ENCODE measurements around the gene SLC7A4.

- TF ChIP-seq CTCF (IDR thresholded peaks at IDR 0.05; ENCODE audit: insufficient read depth, low read depth, low read length) (no peak), EZH2 (IDR thresholded peaks at IDR 0.05; ENCODE audit: insufficient read depth, low read length) (no peak)
These were observed 34.9 kb upstream of the SLC7A4 start for GRCh38 chr22:21067075-21067900.

Data from astrocyte (in vitro differentiated cells and primary cell).